ENCODE data around the gene FGG.
A peak's percentile ranks its signal among the peaks of the same experiment; 100 is the strongest.
"Not testable (repeated sequence)": the region's sequence is repeated elsewhere in the genome, so short reads cannot be mapped to it uniquely, and the experiment has no call there.

The FGG gene

GRCh38 chr4:154610582-154610981 is 1.9 kb downstream of the FGG start:
- no peak for DNase-seq (ENCODE audit: low spot score)

- no peak for DNase-seq (ENCODE audit: low spot score)
Observed at GRCh38 chr4:154609532-154609931, 2.9 kb downstream of the FGG start.

- no peak for DNase-seq (ENCODE audit: low spot score)
Observed at GRCh38 chr4:154608361-154609252, 3.8 kb downstream of the FGG start.

GRCh38 chr4:154606728-154607723 is 5.4 kb downstream of the FGG start:
- DNase-seq (ENCODE audit: low spot score): no peak

- no peak for DNase-seq (ENCODE audit: low spot score)
Observed at GRCh38 chr4:154604696-154605200, 7.7 kb downstream of the FGG start.

GRCh38 chr4:154603033-154603943 is 9.2 kb downstream of the FGG start:
- no peak for DNase-seq (ENCODE audit: low spot score)

GRCh38 chr4:154602404-154603020 is 9.9 kb downstream of the FGG start:
- DNase-seq (ENCODE audit: low spot score): no peak

GRCh38 chr4:154597798-154598774 is 14.4 kb downstream of the FGG start:
- no peak for DNase-seq (ENCODE audit: low spot score)

GRCh38 chr4:154597281-154597680 is 15.2 kb downstream of the FGG start:
- not testable (repeated sequence) for DNase-seq (ENCODE audit: low spot score)

- DNase-seq (ENCODE audit: low spot score): no peak
Observed at GRCh38 chr4:154595807-154596206, 16.6 kb downstream of the FGG start.

- DNase-seq (ENCODE audit: low spot score): not testable (repeated sequence)
Observed at GRCh38 chr4:154594343-154594742, 18.1 kb downstream of the FGG start.

GRCh38 chr4:154593868-154594267 is 18.6 kb downstream of the FGG start:
- DNase-seq (ENCODE audit: low spot score): peak; percentile 83

- DNase-seq (ENCODE audit: low spot score): no peak
Observed at GRCh38 chr4:154591890-154592289, 20.6 kb downstream of the FGG start.

GRCh38 chr4:154590329-154591006 is 22.0 kb downstream of the FGG start, which contains the start of gene FGA:
FGA (minus strand) TSS chr4:154590742; CDS start chr4:154590687, 55 bp downstream.
- DNase-seq (ENCODE audit: low spot score): no peak

- DNase-seq (ENCODE audit: low spot score): no peak
Observed at GRCh38 chr4:154589296-154590197, 22.9 kb downstream of the FGG start.

- DNase-seq (ENCODE audit: low spot score): no peak
Observed at GRCh38 chr4:154588198-154588597, 24.3 kb downstream of the FGG start.

- DNase-seq (ENCODE audit: low spot score): no peak
Observed at GRCh38 chr4:154586296-154587033, 26.0 kb downstream of the FGG start.

Data from globus pallidus (tissue), 1 donor.